ENCODE measurements around the gene CACNG3.

GRCh38 chr16:24315343-24315742, 59.2 kb downstream of the CACNG3 start:
- no peak for TF ChIP-seq CTCF (IDR thresholded peaks at IDR 0.05)
- no peak for TF ChIP-seq EP300 (IDR thresholded peaks at IDR 0.05)
- no peak for TF ChIP-seq POLR2A (IDR thresholded peaks at IDR 0.05)
